HG02938 (cell line): ENCODE data around the gene ANKRD17.

ENCODE experiments used
- ATAC-seq: cut with Tn5 transposase; IDR thresholded peaks from one replicate; pipeline ENCODE4 v1.9.1; 2021; ENCODE audit warnings: mild to moderate bottlenecking, moderate library complexity; ENCODE audit not compliant: unreplicated experiment

Gene ANKRD17

GRCh38 chr4:73064536-73064935 is 194.1 kb downstream of the ANKRD17 start:
- no peak for ATAC-seq

- ATAC-seq: peak; percentile 87
Observed at GRCh38 chr4:73055241-73055897, 203.2 kb downstream of the ANKRD17 start.

GRCh38 chr4:73053974-73054480 is 204.6 kb downstream of the ANKRD17 start:
- ATAC-seq: no peak

GRCh38 chr4:73053076-73053475 is 205.5 kb downstream of the ANKRD17 start:
- ATAC-seq: no peak

- ATAC-seq: no peak
Observed at GRCh38 chr4:73051625-73052024, 207.0 kb downstream of the ANKRD17 start.

GRCh38 chr4:73045879-73046278 is 212.7 kb downstream of the ANKRD17 start:
- no peak for ATAC-seq

- ATAC-seq: no peak
Observed at GRCh38 chr4:73037057-73037456, 221.5 kb downstream of the ANKRD17 start.

- no peak for ATAC-seq
Observed at GRCh38 chr4:73036123-73036522, 222.5 kb downstream of the ANKRD17 start.

- ATAC-seq: no peak
Observed at GRCh38 chr4:73034896-73035295, 223.7 kb downstream of the ANKRD17 start.

GRCh38 chr4:73028621-73029020 is 230.0 kb downstream of the ANKRD17 start:
- ATAC-seq: no peak
